MCF 10A (cell line): Measurements from ENCODE around the gene PGRMC2. TPM values are rescaled to one million over a fixed set of nuclear protein-coding genes. Genes with fewer than 3 reads are reported as not detected.

Experiments
- BruUV-seq: library from RNA; stranded (reverse); fragments of 400-500 nt; replicated peaks from 2 replicates; lab custom pipeline; 2021; lab: Mats Ljungman, UMichigan
- CTCF ChIA-PET: fragments of 300-600 bp; sonication (Branson Sonifier 250); formaldehyde crosslinking; extraction: SDS; loops from one replicate; lab custom pipeline; 2021; ENCODE audit warnings: antibody characterized with exemption, inconsistent platforms; lab: Yijun Ruan, JAX
- POLR2A ChIA-PET: fragments of 300-600, 350-650 bp; sonication (Branson Sonifier 250); formaldehyde crosslinking; extraction: SDS; loops from one replicate; lab custom pipeline; 2020; ENCODE audit warnings: antibody characterized with exemption, inconsistent platforms; lab: Yijun Ruan, JAX
- DNase-seq: peaks from one replicate; pipeline ENCODE4 v3.0.0-alpha.2; 2018; ENCODE audit not compliant: unreplicated experiment
- H3K27ac Mint-ChIP-seq: one replicate; pipeline ENCODE4 v1.8.0; 2022; ENCODE audit warnings: mild to moderate bottlenecking, low read depth, mixed read lengths; ENCODE audit not compliant: unreplicated experiment
- H3K27me3 Mint-ChIP-seq: one replicate; pipeline ENCODE4 v1.8.0; 2022; ENCODE audit warnings: mixed read lengths; ENCODE audit not compliant: insufficient read depth, unreplicated experiment
- H3K36me3 Mint-ChIP-seq: one replicate; pipeline ENCODE4 v1.8.0; 2022; ENCODE audit warnings: mild to moderate bottlenecking, moderate library complexity, mixed read lengths; ENCODE audit not compliant: insufficient read depth, unreplicated experiment
- H3K4me1 Mint-ChIP-seq: one replicate; pipeline ENCODE4 v1.8.0; 2022; ENCODE audit warnings: mixed read lengths; ENCODE audit not compliant: insufficient read depth, unreplicated experiment
- H3K4me3 Mint-ChIP-seq: one replicate; pipeline ENCODE4 v1.8.0; 2022; ENCODE audit warnings: mild to moderate bottlenecking, moderate library complexity, mixed read lengths; ENCODE audit not compliant: unreplicated experiment
- H3K9me3 Mint-ChIP-seq: one replicate; pipeline ENCODE4 v1.8.0; 2022; ENCODE audit warnings: mixed read lengths; ENCODE audit not compliant: unreplicated experiment
- CTCF ChIP-seq: fragments of 200-600 bp; IDR thresholded peaks from one replicate; pipeline ENCODE4 v1.8.0; 2022; ENCODE audit warnings: antibody characterized with exemption, mild to moderate bottlenecking; ENCODE audit not compliant: unreplicated experiment
- intact Hi-C: fragments of 100-400 bp; cut with micrococcal nuclease; formaldehyde crosslinking; loops from 2 replicates; pipeline ENCODE4 v1.14.1; 2022
- total RNA-seq: library from RNA; stranded (reverse); gene quantifications from 2 replicates; pipeline ENCODE4 v1.2.3, GENCODE V29; 2022

The PGRMC2 gene
- total RNA-seq, 1 experiment from 2014 or later = 54.3 TPM

- Mint-ChIP-seq H3K27me3 (no peaks in the 10 kb centered on the region), H3K36me3 (peaks cover 14% of the 10 kb centered on the region), H3K4me3 (peak overlapping the region; percentile 77), H3K4me1 (peaks cover 27% of the 10 kb centered on the region), H3K9me3 (no peaks in the 10 kb centered on the region), H3K27ac (peak overlapping the region; percentile 39)
- POLR2A ChIA-PET = interaction anchor here (1.5 kb wide), 1 partner anchor 104 kb away, joined by 3 read pairs; no protein-coding TSS in a partner anchor
- no peak for TF ChIP-seq CTCF
- no TSS peak for BruUV-seq
- intact Hi-C loops = loop anchor here (10.0 kb wide), 1 partner anchor 90 kb away; no protein-coding TSS in a partner anchor
- DNase-seq = peak; percentile 22
- CTCF ChIA-PET = no interaction called here
These were observed 3.3 kb downstream of the PGRMC2 start for GRCh38 chr4:128284317-128284716.

GRCh38 chr4:128283071-128283470, 4.5 kb downstream of the PGRMC2 start:
- H3K27ac Mint-ChIP-seq = no peak overlapping the region
- no TSS peak for BruUV-seq
- intact Hi-C loops = loop anchor here (10.0 kb wide), 1 partner anchor 88 kb away; no protein-coding TSS in a partner anchor
- TF ChIP-seq CTCF = no peak
- CTCF ChIA-PET = interaction anchor here (0.6 to 1.2 kb wide), 5 partner anchors 19 to 238 kb away, joined by 3 to 5 read pairs (median 3); no protein-coding TSS in a partner anchor
- no peaks in the 10 kb centered on the region for H3K27me3 Mint-ChIP-seq
- POLR2A ChIA-PET = interaction anchor here (1.5 kb wide), 2 partner anchors 15 to 105 kb away, joined by 3 read pairs; no protein-coding TSS in a partner anchor
- H3K36me3 Mint-ChIP-seq = peaks cover 19% of the 10 kb centered on the region
- H3K4me1 Mint-ChIP-seq = peaks cover 21% of the 10 kb centered on the region
- no peak for DNase-seq
- no peak overlapping the region for H3K4me3 Mint-ChIP-seq
- no peaks in the 10 kb centered on the region for H3K9me3 Mint-ChIP-seq

GRCh38 chr4:128282516-128282915, 5.1 kb downstream of the PGRMC2 start:
- DNase-seq = no peak
- no TSS peak for BruUV-seq
- ChIA-PET POLR2A (interaction anchor here (1.5 kb wide), 1 partner anchor 15 kb away, joined by 3 read pairs; no protein-coding TSS in a partner anchor), CTCF (interaction anchor here (0.6 to 1.2 kb wide), 5 partner anchors 19 to 239 kb away, joined by 3 to 5 read pairs (median 3); no protein-coding TSS in a partner anchor)
- Mint-ChIP-seq H3K36me3 (peaks cover 19% of the 10 kb centered on the region), H3K9me3 (no peaks in the 10 kb centered on the region), H3K4me1 (peaks cover 21% of the 10 kb centered on the region), H3K4me3 (no peak overlapping the region), H3K27me3 (no peaks in the 10 kb centered on the region), H3K27ac (no peak overlapping the region)
- intact Hi-C loops = loop anchor here (10.0 kb wide), 1 partner anchor 88 kb away; no protein-coding TSS in a partner anchor
- TF ChIP-seq CTCF = no peak

GRCh38 chr4:128281354-128281753, 6.3 kb downstream of the PGRMC2 start:
- ChIA-PET POLR2A (interaction anchor here (0.5 kb wide), 1 partner anchor 317 kb away, joined by 3 read pairs; the partner anchor contains the start of gene MFSD8), CTCF (interaction anchor here (0.7 to 1.6 kb wide), 2 partner anchors 12 to 90 kb away, joined by 3 to 5 read pairs; no protein-coding TSS in a partner anchor)
- H3K27me3 Mint-ChIP-seq = no peaks in the 10 kb centered on the region
- TF ChIP-seq CTCF = no peak
- H3K36me3 Mint-ChIP-seq = peaks cover 25% of the 10 kb centered on the region
- intact Hi-C loops = loop anchor here (10.0 kb wide), 1 partner anchor 87 kb away; no protein-coding TSS in a partner anchor
- no TSS peak for BruUV-seq
- no peak overlapping the region for H3K4me3 Mint-ChIP-seq
- no peaks in the 10 kb centered on the region for H3K9me3 Mint-ChIP-seq
- no peak for DNase-seq
- H3K27ac Mint-ChIP-seq = no peak overlapping the region
- peaks cover 21% of the 10 kb centered on the region for H3K4me1 Mint-ChIP-seq
